Bronchial smooth muscle cell (primary cell): ENCODE results near the gene C1QTNF12. TPM values are rescaled to one million over a fixed set of nuclear protein-coding genes. Genes with fewer than 3 reads are reported as not detected.

Experiments used
- total RNA-seq: library from RNA; depleted of rRNA; stranded (reverse); fragments of >200 nt; gene quantifications from 2 replicates; pipeline ENCODE4 v1.2.1, GENCODE V29; 2014

The C1QTNF12 gene
- total RNA-seq: 2.1 and 2.8 TPM in 2 replicates

GRCh38 chr1:1246577-1247340 lies at the start of gene C1QTNF12:
C1QTNF12 (minus strand) TSS chr1:1246722; CDS start chr1:1246690, 32 bp downstream.

GRCh38 chr1:1273512-1274298 lies 27.2 kb upstream of the C1QTNF12 start, which contains the start of gene UBE2J2:
UBE2J2 (minus strand) TSS chr1:1273854; CDS start chr1:1267992, 5,862 bp downstream.

GRCh38 chr1:1232208-1232795 lies 14.2 kb downstream of the C1QTNF12 start, which contains the start of gene B3GALT6:
B3GALT6 (plus strand) TSS chr1:1232237; CDS start chr1:1232279, 42 bp downstream.

GRCh38 chr1:1231400-1232207 lies 14.9 kb downstream of the C1QTNF12 start, which contains the start of gene SDF4:
SDF4 (minus strand) TSS chr1:1232001; CDS start chr1:1228772, 3,229 bp downstream.

GRCh38 chr1:1213345-1214265 lies 32.9 kb downstream of the C1QTNF12 start, which contains the start of gene TNFRSF4:
TNFRSF4 (minus strand) TSS chr1:1214153; CDS start chr1:1214127, 26 bp downstream.

GRCh38 chr1:1206376-1206965 lies 40.1 kb downstream of the C1QTNF12 start, which contains the start of gene TNFRSF18:
TNFRSF18 (minus strand) TSS chr1:1206592; CDS start chr1:1206571, 21 bp downstream.

Other genes with a start within 250 kb of the C1QTNF12 start
- 0.43 and 1.1 TPM in 2 replicates for gene HES4, start 246.6 kb downstream of the C1QTNF12 start, total RNA-seq
- gene ISG15, start 233.2 kb downstream of the C1QTNF12 start, total RNA-seq: 95.7 and 131 TPM in 2 replicates
- 22.7 and 38.8 TPM in 2 replicates for gene AGRN, start 226.6 kb downstream of the C1QTNF12 start, total RNA-seq
- gene RNF223, start 172.4 kb downstream of the C1QTNF12 start, total RNA-seq: under 0.01 TPM in 1 of 2 replicates, not detected in the other
- gene C1orf159, start 130.6 kb downstream of the C1QTNF12 start, total RNA-seq: 2.1 and 3.2 TPM in 2 replicates
- not detected in 2 replicates for gene TTLL10, start 72.8 kb downstream of the C1QTNF12 start, total RNA-seq
- 0.34 and 0.79 TPM in 2 replicates for gene TNFRSF18, start 40.1 kb downstream of the C1QTNF12 start, total RNA-seq
- under 0.01 TPM in 1 of 2 replicates, not detected in the other for gene TNFRSF4, start 32.6 kb downstream of the C1QTNF12 start, total RNA-seq
- 136 and 144 TPM in 2 replicates for gene SDF4, start 14.7 kb downstream of the C1QTNF12 start, total RNA-seq
- gene B3GALT6, start 14.5 kb downstream of the C1QTNF12 start, total RNA-seq: 10.1 and 14.0 TPM in 2 replicates
- gene UBE2J2, start 27.1 kb upstream of the C1QTNF12 start, total RNA-seq: 23.4 and 30.9 TPM in 2 replicates
- gene SCNN1D, start 33.7 kb upstream of the C1QTNF12 start, total RNA-seq: 1.2 and 1.3 TPM in 2 replicates
- 66.0 and 87.7 TPM in 2 replicates for gene ACAP3, start 61.2 kb upstream of the C1QTNF12 start, total RNA-seq
- gene PUSL1, start 61.9 kb upstream of the C1QTNF12 start, total RNA-seq: 9.6 and 9.9 TPM in 2 replicates
- 56.0 and 74.6 TPM in 2 replicates for gene INTS11, start 77.9 kb upstream of the C1QTNF12 start, total RNA-seq
- gene CPTP, start 78.1 kb upstream of the C1QTNF12 start, total RNA-seq: 4.1 and 6.8 TPM in 2 replicates
- gene TAS1R3, start 84.6 kb upstream of the C1QTNF12 start, total RNA-seq: 0.16 and 0.17 TPM in 2 replicates
- gene DVL1, start 102.7 kb upstream of the C1QTNF12 start, total RNA-seq: 67.0 and 107 TPM in 2 replicates
- 273 and 326 TPM in 2 replicates for gene MXRA8, start 111.8 kb upstream of the C1QTNF12 start, total RNA-seq
- gene AURKAIP1, start 128.5 kb upstream of the C1QTNF12 start, total RNA-seq: 53.0 and 102 TPM in 2 replicates
- 115 and 141 TPM in 2 replicates for gene CCNL2, start 152.6 kb upstream of the C1QTNF12 start, total RNA-seq
- gene MRPL20, start 160.6 kb upstream of the C1QTNF12 start, total RNA-seq: 86.0 and 91.9 TPM in 2 replicates
- gene ANKRD65, start 174.6 kb upstream of the C1QTNF12 start, total RNA-seq: 1.1 and 1.9 TPM in 2 replicates
- gene VWA1, start 189.0 kb upstream of the C1QTNF12 start, total RNA-seq: 3.4 and 3.9 TPM in 2 replicates
- gene ATAD3C, start 203.0 kb upstream of the C1QTNF12 start, total RNA-seq: under 0.01 TPM in 1 of 2 replicates, not detected in the other
- 11.7 and 19.3 TPM in 2 replicates for gene ATAD3B, start 225.0 kb upstream of the C1QTNF12 start, total RNA-seq